ENCODE data around the gene CD300A. TPM values are rescaled to one million over a fixed set of nuclear protein-coding genes. Genes with fewer than 3 reads are reported as not detected.

Gene CD300A
- total and polyA plus RNA-seq, 8 donors: 1.6 to 35.5 (median 2.6) TPM

DNA sequence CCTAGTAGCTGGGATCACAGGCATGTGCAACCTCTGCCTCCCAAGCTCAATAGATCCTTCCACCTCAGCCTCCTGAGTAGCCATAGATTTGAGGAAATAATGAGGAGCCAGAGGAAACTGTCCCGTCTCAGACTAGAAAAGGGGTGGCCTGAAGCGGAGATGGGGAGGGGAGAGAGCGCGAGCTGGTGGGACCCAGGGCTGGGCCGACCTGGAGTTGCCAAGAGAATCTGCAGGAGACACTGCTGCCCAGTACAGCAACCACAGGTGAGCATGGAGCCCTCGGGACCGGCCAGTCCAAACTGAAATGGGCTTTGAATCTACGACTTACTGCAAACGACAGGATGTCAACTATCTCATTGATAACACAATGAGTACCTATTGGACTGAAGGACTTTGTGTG lies 24.3 kb downstream of the CD300A start:
- no peak overlapping the region for H3K27ac ChIP-seq
- intact Hi-C loops (cut with DNase I): no loop called here
- peaks cover 0 to 5% of the 10 kb centered on the region in 2 donors for H3K36me3 ChIP-seq
- H3K4me3 ChIP-seq: no peak overlapping the region
- H3K4me1 ChIP-seq: peaks cover 0 to 13% of the 10 kb centered on the region in 2 donors
- H3K9me3 ChIP-seq: no peaks in the 10 kb centered on the region
- TF ChIP-seq, protein P1, sequence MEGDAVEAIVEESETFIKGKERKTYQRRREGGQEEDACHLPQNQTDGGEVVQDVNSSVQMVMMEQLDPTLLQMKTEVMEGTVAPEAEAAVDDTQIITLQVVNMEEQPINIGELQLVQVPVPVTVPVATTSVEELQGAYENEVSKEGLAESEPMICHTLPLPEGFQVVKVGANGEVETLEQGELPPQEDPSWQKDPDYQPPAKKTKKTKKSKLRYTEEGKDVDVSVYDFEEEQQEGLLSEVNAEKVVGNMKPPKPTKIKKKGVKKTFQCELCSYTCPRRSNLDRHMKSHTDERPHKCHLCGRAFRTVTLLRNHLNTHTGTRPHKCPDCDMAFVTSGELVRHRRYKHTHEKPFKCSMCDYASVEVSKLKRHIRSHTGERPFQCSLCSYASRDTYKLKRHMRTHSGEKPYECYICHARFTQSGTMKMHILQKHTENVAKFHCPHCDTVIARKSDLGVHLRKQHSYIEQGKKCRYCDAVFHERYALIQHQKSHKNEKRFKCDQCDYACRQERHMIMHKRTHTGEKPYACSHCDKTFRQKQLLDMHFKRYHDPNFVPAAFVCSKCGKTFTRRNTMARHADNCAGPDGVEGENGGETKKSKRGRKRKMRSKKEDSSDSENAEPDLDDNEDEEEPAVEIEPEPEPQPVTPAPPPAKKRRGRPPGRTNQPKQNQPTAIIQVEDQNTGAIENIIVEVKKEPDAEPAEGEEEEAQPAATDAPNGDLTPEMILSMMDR (IDR thresholded peaks at IDR 0.05): no peak
- H3K27me3 ChIP-seq: peaks cover 0 to 10% of the 10 kb centered on the region in 2 donors
- DNase-seq: no peak
- no peak for ATAC-seq

DNA sequence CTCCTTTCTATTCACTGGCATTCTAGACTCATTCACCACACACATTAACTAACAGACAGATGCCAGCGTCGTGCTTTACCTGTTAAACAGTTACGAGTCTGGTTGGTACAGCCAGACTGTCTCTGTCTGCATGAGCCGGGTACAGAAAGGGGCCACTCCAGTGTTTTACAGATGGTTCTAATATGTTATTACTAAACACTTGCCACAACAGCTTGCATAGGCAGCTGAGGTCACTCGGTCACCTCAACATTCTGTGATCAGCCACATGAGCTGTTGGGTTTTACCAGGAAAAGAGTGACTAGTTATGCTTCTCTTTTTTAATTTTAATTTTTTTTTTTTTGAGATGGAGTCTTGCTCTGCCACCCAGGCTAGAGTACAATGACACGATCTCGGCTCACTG lies 25.2 kb downstream of the CD300A start:
- Histone ChIP-seq H3K4me3 (no peak overlapping the region), H3K36me3 (no peaks in the 10 kb centered on the region), H3K27me3 (peaks cover 0 to 6% of the 10 kb centered on the region in 2 donors), H3K9me3 (no peaks in the 10 kb centered on the region), H3K27ac (no peak overlapping the region), H3K4me1 (peaks cover 0 to 13% of the 10 kb centered on the region in 2 donors)
- ATAC-seq: peak; percentile 41
- intact Hi-C loops (cut with DNase I): no loop called here
- no peak for DNase-seq
- TF ChIP-seq, protein P1 (IDR thresholded peaks at IDR 0.05): no peak

DNA sequence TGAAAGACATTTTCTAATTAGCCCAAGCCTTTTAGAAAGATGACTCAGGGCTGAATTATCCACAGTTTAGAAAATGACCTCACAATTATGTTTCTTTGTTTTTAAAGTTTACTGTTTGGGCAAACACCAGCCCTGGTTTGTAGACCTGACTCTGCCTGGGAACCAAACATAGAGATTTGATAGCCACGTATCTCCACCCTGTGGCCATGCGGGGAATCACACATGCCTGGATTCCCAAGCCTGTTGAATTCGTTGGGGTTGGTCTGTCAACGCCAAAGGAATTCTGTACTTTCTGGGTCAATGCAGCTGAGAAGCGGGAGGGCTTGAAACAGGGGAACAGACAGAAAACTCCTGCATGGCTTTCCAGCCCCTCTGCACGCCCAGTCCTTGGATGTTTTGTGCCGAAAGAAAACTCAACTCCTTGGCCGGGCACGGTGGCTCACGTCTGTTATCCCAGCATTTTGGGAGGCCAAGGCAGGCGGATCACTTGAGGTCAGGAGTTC lies 26.9 kb downstream of the CD300A start:
- ATAC-seq (peak; percentile 98), DNase-seq (peak; percentile 36 to 82 (median 70))
- H3K4me3 ChIP-seq: no peak overlapping the region
- H3K27me3 ChIP-seq: peaks cover 0 to 6% of the 10 kb centered on the region in 2 donors
- intact Hi-C loops (cut with DNase I): no loop called here
- no peak overlapping the region for H3K27ac ChIP-seq
- peaks cover 0 to 13% of the 10 kb centered on the region in 2 donors for H3K4me1 ChIP-seq
- no peaks in the 10 kb centered on the region for H3K36me3 ChIP-seq
- H3K9me3 ChIP-seq: no peaks in the 10 kb centered on the region
- TF ChIP-seq, protein P1 (IDR thresholded peaks at IDR 0.05): peak; percentile 88 to 96

GRCh38 chr17:74497471-74497870 lies 31.0 kb downstream of the CD300A start:
- no peak for ATAC-seq
- H3K4me1 ChIP-seq: peaks cover 0 to 9% of the 10 kb centered on the region in 2 donors
- no peak for DNase-seq
- intact Hi-C loops (cut with DNase I): no loop called here
- peaks cover 0 to 6% of the 10 kb centered on the region in 2 donors for H3K27me3 ChIP-seq
- TF ChIP-seq, protein P1 (IDR thresholded peaks at IDR 0.05): no peak
- H3K9me3 ChIP-seq: no peaks in the 10 kb centered on the region
- no peak overlapping the region for H3K27ac ChIP-seq
- no peak overlapping the region for H3K4me3 ChIP-seq
- H3K36me3 ChIP-seq: no peaks in the 10 kb centered on the region

DNA sequence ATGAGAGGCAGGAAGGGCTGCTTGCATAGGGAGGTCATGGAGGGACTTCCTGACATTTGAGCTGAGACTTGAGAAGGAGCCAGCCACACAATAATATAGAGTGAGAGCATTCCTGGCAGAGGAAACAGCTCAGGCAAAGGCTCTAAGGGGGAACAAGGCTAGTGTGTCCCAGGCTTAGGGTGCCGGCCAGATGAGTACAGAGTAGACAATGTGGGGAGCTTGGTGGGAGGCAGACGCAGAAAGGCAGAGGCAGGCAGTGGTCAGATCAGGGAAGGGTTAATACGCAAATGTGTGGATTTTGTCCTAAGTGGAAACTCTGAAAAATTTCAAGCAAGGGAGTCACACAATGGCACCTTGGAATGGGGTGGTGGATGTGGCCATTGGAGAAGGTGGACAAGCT lies 33.6 kb downstream of the CD300A start:
- ATAC-seq: no peak
- intact Hi-C loops (cut with DNase I): no loop called here

More for the DNA sequence above, 33.6 kb downstream of the CD300A start:
- Histone ChIP-seq H3K36me3 (no peaks in the 10 kb centered on the region), H3K4me3 (no peak overlapping the region), H3K27ac (no peak overlapping the region), H3K27me3 (no peaks in the 10 kb centered on the region), H3K4me1 (peaks cover 0 to 12% of the 10 kb centered on the region in 2 donors), H3K9me3 (no peaks in the 10 kb centered on the region)
- TF ChIP-seq, protein P1 (IDR thresholded peaks at IDR 0.05): no peak
- DNase-seq: no peak

All from left lung (tissue), 10 donors.